ENCODE results near the gene PLEKHN1. TPM values are rescaled to one million over a fixed set of nuclear protein-coding genes. Genes with fewer than 3 reads are reported as not detected.
"Not testable (repeated sequence)": the region's sequence is repeated elsewhere in the genome, so short reads cannot be mapped to it uniquely, and the experiment has no call there.

PLEKHN1 gene
- total RNA-seq, 1 donor from 2014 or later: 0.40 TPM

DNA sequence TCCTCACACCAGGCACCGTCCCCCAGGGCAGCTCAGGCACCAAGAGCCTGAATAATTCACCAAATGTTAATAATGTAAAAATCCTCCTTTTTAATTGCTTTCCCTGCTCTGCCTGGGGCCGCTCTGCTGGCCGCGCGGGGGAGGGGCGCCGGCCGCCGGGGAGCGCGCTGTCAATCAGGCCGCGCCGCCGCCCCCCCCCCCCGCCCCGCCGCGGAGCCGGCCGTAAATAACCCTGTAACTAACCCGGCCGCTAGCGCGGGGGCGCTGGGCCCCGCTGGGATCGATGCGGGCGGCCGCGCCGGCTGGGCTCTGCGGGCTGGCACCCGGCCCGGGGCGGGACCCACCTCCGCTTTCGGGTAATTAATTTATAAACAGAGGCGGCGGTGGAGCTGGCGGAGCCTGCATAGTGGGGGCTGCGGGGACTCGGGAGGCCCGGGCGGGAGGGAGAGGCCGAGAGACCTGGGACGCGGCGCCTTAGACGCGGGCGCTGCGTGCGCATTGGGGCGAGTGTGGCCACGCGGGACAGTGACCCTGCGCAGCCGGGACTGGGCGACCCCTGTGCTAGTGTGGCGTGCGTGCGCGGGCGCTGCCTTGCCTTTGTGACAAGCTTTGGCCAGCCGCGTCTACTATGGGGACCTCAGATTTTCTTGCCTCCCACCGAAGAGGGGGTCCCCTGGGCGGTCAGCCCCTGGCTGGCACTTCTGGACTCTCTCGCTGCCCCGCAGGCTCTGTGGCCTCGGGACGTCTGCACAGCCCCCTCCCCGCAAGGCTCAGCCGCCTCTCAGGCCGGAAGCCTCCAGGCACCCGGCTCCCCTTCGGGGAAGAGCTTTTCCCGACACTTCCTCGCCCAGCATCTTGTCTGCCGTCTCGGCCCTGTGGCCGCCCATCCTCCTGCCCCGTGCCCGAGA is 25.9 kb upstream of the PLEKHN1 start:
- DNase-seq (ENCODE audit: low spot score): peak; percentile 73
- intact Hi-C loops (cut with DNase I): no loop called here
- ATAC-seq: peak; percentile 19

DNA sequence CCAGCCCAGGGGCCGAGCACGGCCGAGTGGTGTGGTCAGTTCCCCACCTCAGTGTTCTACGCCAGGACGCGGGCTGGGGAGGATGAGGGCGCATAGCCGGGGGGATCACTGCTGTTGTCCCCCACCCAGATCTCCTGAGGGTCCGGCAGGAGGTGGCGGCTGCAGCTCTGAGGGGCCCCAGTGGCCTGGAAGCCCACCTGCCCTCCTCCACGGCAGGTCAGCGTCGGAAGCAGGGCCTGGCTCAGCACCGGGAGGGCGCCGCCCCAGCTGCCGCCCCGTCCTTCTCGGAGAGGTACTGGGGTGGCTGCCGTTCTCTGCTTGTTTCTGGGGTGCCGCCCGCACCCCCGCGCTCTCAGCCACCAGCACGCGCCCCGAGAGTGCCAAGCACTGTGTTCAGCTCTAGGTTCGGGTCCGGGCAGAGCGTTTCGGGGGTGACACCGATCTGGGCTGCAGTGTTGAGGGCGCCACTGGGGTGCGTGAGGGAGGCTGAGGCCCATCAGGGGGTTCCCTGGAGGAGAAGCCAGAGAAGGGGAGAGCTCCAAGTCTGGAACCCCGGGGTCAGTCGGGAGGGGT is 25.2 kb upstream of the PLEKHN1 start:
- ATAC-seq (no peak), DNase-seq (ENCODE audit: low spot score) (no peak)
- intact Hi-C loops (cut with DNase I): no loop called here

DNA sequence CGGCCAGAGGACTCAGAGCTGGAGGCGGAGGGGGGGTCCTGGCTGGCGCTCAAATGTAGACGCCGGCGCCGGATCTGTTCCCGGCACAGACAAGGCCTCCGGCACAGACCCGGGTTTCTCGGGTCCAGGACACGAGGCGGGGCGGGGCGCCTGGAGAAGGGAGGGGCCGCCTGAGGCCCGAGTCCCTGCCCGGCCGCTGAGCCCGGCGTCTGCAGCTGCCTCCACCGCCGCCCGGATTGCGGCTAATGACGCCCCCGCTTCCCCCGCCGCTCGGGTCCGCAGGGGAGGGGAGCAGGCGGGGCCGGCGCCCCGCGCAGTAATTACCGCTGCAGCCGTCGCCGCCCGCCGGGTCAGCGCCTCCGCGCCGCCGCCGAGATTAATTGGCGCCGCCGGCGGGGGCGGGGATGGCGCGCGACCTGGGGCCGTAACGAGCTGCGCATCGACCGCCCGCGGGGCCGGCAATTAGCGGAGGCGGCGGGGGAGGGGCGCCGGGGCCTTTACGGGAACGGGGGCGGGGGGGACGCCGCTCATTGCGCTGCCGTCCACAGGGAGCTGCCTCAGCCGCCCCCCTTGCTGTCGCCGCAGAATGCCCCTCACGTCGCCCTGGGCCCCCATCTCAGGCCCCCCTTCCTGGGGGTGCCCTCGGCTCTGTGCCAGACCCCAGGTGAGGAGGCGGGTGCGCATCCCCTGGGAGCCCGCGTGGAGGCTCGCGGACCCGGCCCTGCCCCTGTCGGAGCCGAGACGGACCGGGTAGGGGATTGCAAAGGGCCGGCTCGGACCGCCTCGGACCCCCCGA is 24.5 kb upstream of the PLEKHN1 start:
- intact Hi-C loops (cut with DNase I): no loop called here
- ATAC-seq (peak; percentile 54), DNase-seq (ENCODE audit: low spot score) (peak; percentile 82)

DNA sequence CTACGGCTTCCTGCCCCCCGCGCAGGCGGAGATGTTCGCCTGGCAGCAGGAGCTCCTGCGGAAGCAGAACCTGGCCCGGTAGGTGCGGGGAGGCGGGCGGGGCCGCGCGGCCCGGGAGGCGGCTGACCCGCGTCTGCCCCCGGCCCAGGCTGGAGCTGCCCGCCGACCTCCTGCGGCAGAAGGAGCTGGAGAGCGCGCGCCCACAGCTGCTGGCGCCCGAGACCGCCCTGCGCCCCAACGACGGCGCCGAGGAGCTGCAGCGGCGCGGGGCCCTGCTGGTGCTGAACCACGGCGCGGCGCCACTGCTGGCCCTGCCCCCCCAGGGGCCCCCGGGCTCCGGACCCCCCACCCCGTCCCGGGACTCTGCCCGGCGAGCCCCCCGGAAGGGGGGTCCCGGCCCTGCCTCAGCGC is 23.9 kb upstream of the PLEKHN1 start:
- intact Hi-C loops (cut with DNase I): no loop called here
- no peak for ATAC-seq

DNA sequence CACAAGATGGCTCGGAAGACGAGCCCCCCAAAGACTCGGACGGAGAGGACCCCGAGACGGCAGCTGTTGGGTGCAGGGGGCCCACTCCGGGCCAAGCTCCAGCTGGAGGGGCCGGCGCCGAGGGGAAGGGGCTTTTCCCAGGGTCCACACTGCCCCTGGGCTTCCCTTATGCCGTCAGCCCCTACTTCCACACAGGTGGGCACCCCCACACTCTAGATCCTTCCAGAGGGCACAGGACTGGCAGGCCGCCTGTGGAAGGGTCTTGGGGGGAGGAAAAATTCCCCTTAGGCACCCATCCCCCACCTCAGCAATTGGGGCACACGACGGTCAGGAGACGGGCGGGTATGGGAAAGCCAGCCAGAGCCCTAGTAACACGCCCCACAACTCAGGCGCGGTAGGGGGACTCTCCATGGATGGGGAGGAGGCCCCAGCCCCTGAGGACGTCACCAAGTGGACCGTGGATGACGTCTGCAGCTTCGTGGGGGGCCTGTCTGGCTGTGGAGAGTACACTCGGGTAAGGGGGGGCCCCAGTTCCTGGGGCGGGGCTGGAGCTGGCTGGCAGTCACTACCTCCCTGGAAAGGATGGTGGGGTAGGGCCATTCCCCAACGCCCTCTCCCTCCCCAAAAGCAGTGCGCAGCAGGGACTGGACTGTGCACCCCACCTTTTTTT is 23.3 kb upstream of the PLEKHN1 start:
- intact Hi-C loops (cut with DNase I): no loop called here
- DNase-seq (ENCODE audit: low spot score) (no peak), ATAC-seq (peak; percentile 22)

More for the DNA sequence above, 23.9 kb upstream of the PLEKHN1 start:
- no peak for DNase-seq (ENCODE audit: low spot score)

DNA sequence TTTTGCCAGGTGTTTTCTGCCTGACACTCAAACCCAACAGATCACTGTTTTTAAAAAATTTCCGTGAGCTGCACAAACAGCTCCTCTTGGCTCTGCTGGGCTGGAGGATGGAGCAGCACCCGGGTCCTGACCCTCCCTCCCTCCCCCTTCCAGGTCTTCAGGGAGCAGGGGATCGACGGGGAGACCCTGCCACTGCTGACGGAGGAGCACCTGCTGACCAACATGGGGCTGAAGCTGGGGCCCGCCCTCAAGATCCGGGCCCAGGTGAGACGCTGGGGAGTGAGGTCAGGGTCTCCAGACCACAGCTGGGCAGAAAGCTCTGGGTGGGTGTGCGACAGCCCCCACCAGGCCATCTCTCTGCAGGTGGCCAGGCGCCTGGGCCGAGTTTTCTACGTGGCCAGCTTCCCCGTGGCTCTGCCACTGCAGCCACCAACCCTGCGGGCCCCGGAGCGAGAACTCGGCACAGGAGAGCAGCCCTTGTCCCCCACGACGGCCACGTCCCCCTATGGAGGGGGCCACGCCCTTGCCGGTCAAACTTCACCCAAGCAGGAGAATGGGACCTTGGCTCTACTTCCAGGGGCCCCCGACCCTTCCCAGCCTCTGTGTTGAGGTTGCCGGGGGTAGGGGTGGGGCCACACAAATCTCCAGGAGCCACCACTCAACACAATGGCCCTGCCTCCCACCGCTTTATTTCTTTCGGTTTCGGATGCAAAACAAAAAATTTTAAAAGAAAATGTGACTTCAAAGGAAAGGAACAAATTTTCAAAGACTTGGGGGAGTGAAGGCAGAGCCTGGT is 22.5 kb upstream of the PLEKHN1 start:
- ATAC-seq (no peak), DNase-seq (ENCODE audit: low spot score) (no peak)
- intact Hi-C loops (cut with DNase I): no loop called here

DNA sequence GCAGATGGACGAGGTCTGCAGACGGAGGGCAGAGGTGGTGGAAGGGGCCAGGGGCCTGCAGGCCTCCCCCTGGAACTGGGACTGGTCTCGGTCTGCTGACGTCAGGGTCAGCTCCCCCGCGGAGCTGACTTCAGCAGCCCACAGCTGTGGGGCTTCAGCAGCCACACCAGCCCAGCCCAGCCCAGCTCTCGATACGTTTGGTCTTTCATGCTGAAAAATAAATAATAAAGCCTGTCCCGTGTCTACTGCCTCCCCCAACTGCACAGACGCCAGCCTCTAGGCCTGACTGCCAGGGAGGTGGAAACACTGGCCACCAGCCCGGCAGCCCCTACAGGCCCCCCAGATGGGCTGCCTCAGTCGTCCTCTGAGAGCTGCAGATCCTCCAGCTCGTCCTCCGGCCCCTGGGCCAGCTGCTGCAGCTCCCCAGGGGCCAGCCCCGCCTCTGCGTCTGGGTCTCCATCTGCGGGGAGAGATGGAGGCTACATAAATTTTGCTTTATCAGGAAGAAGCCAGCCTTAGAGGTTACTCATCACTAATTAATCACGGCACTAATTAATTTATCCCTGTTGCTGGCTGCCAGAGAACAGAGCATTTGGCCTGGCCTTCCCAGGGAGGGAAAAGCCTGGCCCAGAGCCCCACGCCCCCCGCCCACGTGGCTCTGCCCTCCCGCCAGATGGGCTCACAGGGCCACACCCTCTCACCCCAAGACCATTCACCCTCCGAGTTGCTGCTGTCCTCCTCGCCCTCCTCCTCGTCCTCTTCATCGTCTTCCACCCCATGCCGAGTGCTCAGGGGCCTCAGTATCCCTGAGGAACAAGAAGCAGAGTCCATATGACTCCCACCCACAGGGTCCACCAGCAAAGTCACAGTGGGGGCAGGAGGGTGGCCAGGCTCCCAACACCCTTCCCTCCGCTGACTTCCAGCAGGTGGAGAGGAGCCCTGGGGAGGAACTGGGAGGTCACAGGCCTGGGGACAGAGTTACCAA is 21.6 kb upstream of the PLEKHN1 start:
- ATAC-seq (no peak), DNase-seq (ENCODE audit: low spot score) (no peak)
- intact Hi-C loops (cut with DNase I): no loop called here

DNA sequence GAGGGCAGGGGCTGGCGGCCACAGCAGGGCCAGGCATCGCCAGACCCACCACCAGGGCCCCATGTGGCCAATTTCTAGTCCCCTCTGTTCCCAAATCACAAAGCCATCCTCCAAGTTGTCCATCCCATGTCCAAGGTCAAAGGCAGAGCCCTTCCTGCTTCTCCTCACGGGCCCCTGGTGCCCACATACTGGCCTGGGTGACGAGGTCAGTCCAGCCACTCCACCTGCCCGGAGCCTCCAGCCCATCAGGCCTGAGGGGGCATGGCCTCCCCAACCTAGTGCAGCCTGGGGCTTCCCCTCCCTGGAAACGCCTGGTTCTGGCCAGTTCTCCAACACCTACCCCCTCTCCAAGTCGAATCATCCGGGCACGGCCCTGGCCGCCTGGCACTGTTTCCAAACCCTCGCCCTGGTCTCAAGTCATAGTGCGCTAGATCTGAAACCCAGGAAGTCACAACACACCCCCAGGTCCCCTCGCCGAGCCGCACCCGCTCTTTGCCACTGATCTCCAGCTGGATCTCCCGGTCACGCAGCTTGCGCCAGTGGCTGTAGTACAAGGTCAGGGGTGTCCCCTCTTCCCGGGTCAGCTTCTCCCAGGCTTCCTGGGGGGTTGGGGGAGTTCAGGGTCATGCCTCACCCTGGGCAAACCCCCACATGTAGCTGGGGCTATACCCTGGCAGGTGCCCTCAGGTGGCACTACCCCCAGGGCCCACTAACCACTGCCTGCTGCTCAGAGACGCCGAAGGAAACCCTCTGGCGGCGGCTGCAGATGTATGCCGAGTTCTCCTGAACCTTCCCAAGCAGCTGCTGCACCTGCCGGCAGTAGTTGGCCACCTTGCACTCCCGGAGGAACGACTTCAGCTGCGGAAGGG is 20.4 kb upstream of the PLEKHN1 start:
- DNase-seq (ENCODE audit: low spot score) (no peak), ATAC-seq (no peak)
- intact Hi-C loops (cut with DNase I): no loop called here

DNA sequence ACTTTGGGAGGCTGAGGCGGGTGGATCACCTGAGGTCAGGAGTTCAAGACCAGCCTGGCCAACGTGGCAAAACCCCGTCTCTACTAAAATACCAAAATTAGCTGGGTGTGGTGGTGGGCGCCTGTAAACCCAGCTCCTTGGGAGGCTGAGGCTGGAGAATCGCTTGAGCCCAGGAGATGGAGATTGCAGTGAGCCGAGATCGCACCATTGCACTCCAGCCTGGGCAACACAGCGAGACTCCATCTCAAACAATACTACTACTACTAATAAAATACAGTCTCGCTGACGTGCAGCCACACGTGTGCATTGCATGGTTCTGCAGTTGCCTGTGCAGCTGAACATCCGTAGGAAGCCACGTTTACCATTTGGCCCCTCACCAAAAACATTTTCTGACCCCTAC is 19.5 kb upstream of the PLEKHN1 start:
- DNase-seq (ENCODE audit: low spot score); intact Hi-C loops (cut with DNase I); ATAC-seq: not testable (repeated sequence)

DNA sequence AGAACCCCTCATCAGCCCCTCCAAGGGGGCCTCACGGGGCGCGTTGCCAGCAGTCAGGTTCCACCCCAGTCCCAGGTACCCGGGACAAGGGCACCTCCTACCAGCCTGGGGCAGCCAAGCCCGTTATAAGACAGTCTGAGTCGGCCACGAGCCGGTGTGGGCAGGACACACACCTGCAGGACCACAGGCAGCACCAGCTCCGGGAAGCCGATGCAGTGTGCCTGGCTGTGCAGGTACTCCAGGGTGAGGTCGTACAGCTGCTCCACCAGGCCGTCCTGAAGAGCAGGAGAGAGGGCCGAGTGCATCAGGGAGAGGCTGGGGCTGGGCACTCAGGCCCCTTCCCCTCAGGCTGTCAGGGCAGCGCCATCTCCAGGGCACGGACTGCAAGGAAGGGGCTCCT is 18.3 kb upstream of the PLEKHN1 start:
- intact Hi-C loops (cut with DNase I): no loop called here
- ATAC-seq: no peak
- DNase-seq (ENCODE audit: low spot score): no peak

DNA sequence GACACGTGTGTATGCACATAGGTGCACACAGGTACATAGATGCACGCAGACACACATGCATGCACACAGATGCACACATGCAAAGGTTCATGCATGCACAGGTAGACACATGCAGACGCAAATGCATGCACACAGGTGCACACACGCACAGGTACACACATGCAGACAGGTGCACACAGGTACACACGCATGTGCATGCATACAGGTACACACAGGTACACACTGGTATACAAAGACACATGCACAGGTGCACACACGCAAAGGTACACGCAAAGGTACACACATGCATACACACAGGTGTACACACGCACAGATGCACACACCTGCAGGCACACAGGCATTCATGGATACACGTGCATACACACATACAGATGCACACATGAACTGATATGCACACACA is 16.0 kb upstream of the PLEKHN1 start:
- ATAC-seq (no peak), DNase-seq (ENCODE audit: low spot score) (no peak)
- intact Hi-C loops (cut with DNase I): no loop called here

DNA sequence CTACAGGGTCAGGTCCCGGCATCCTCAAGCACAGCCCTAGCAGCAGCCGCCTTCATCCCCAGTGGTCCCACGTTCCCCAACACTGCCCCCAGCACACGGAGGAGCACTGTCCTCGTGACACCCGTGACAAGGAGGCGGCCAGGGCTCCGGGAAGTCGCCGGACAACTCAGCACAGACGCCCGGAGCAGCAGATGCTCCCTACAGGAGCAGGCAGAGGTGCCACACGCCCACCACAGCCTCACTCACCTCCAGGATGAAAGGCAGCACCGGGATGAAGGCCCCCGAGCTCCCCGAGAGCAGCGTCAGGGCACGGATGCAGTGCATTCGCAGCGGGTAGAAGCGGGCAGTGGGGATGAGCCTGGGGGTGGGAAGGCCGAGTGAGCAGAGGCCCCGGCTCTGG is 15.4 kb upstream of the PLEKHN1 start:
- no peak for ATAC-seq

DNA sequence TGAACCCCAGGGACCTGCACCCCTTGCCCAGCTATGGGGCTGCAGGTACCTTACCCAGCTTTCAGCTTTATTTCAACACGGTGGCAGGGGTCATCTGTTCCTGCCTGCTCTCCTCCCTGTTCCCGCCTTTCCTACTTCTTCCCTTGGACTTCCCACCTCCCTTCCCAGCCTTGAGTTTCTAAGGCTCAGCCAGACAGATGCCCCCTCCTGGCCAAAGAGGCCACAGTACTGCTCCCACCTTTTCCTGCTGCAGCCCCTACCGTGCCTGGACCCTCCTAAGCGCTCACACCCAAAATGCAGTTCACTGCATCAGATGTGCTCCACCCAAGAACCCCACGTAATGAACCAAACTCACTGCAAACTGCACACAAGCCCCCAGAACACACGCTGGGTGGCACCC is 14.9 kb upstream of the PLEKHN1 start:
- no peak for ATAC-seq
- DNase-seq (ENCODE audit: low spot score): no peak
- intact Hi-C loops (cut with DNase I): no loop called here

More for the DNA sequence above, 15.4 kb upstream of the PLEKHN1 start:
- intact Hi-C loops (cut with DNase I): no loop called here
- no peak for DNase-seq (ENCODE audit: low spot score)

DNA sequence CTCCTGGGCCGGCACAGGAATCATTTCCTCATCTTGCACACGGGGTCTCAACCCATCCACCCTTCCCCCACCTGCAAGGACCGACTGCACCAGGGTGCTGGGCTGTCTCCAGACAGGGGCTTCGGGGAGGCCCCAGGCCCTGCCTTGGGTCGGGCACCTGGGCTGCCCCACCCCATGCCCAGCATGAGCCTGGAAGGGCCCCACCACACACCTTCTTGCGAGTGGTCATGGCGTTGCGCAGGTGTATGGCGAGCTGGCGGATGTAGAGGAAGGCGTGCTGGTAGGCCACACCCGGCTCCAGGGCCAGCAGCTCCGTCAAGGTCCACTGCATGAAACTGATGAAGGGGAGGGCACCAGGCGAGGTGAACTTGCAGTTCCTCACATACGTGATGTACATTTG is 14.1 kb upstream of the PLEKHN1 start:
- DNase-seq (ENCODE audit: low spot score) (no peak), ATAC-seq (no peak)
- intact Hi-C loops (cut with DNase I): no loop called here

DNA sequence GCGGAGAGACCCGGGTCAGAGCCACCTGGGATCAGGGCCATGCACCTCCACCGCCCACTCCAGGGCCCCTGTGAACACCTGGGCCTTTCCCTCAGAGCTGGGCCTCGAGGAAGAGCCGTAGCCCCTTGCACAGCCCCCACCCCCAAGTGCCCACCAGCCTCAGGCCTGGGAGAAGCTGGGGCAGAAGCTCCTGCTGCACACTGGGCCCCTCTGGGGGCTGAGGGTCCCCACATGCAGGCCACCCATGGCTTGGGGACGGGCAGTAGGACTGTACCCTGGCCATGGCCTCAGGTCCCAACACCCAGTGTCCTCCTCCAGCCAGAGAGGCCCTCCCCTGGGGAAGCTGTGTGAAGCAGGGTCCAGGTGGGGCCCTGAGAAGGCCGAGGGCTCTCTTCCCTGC is 13.7 kb upstream of the PLEKHN1 start:
- no peak for DNase-seq (ENCODE audit: low spot score)
- no peak for ATAC-seq
- intact Hi-C loops (cut with DNase I): no loop called here

DNA sequence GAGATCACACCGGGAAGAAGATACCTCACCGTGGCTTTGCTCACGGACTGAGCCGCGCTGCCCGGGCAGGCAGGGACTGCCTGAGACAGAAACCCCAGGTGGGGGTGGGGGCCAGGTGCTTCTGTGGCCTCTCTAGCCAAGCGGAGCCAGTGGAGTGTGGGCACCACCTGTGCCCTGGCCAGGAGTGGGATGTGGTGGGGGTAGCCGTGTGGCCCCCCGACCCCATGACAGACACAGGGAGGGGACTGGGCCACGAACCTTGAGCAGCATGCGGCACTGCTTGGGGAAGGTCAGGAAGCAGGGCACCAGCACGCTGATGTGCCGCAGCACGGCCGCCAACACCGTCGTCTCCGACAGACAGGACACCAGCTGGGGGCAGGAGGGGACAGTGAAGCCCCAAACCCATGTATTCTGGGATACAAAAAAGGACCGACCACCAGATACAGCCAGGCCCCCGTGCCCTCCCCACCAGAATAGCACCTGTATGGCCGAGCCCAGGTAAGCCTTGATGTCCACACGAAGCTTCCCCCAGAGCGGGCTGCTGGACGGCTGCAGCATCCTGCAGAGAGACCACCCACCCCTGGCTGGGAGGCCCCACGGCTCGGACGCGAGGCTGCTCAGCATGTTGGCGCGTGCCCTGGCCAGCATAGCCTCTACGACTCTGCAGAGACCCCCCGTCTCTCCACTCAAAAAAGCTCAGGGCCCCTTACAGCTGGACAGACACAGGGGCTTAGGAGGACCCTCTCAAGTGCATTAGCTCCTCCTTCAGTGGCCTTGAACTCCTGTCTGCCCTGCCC is 12.6 kb upstream of the PLEKHN1 start:
- ATAC-seq (no peak), DNase-seq (ENCODE audit: low spot score) (no peak)
- intact Hi-C loops (cut with DNase I): no loop called here

Data from sciatic nerve (tissue), 2 donors.